HG03196 (cell line): ENCODE data around the gene SRRM5.

Experiments
- ATAC-seq: cut with Tn5 transposase; IDR thresholded peaks from one replicate; pipeline ENCODE4 v1.9.1; 2021; ENCODE audit not compliant: unreplicated experiment

The SRRM5 gene

GRCh38 chr19:43664018-43664417, 52.1 kb downstream of the SRRM5 start:
- no peak for ATAC-seq
